ENCODE results near the gene GIPR. TPM values are rescaled to one million over a fixed set of nuclear protein-coding genes. Genes with fewer than 3 reads are reported as not detected.
A peak's percentile ranks its signal among the peaks of the same experiment; 100 is the strongest.

The GIPR gene
- total and polyA plus RNA-seq, 2 of the 13 experiments (the other 11 are each of a cell fraction or from before 2014, with no cell fraction given) = 0.15 to 1.2 TPM

DNA sequence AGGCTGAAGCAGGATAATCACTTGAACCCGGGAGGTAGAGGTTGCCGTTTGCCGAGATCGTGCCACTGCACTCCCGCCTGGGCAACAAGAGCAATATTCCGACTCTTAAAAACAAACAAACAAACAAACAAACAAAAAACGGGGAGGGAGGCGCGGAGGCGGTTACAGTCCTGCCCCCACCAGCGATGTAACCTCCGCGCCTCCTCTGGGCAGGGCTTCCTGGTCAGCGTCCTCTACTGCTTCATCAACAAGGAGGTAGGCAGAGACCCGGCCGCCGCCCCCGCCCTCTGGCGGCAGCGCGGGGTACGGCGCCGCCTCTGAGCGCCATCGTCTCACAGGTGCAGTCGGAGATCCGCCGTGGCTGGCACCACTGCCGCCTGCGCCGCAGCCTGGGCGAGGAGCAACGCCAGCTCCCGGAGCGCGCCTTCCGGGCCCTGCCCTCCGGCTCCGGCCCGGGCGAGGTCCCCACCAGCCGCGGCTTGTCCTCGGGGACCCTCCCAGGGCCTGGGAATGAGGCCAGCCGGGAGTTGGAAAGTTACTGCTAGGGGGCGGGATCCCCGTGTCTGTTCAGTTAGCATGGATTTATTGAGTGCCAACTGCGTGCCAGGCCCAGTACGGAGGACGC is 13.5 kb downstream of the GIPR start (continued):
- TF ChIP-seq U2AF2 (IDR thresholded peaks at IDR 0.05; ENCODE audit: low read depth, low read length) = no peak
- no peak for TF ChIP-seq RARG (CRISPR knock-in tag; IDR thresholded peaks at IDR 0.05; ENCODE audit: low read depth)
- TF ChIP-seq ZFP41 (CRISPR knock-in tag; IDR thresholded peaks at IDR 0.05; ENCODE audit: borderline replicate concordance) = no peak
- TF ChIP-seq JARID2 (CRISPR knock-in tag; IDR thresholded peaks at IDR 0.05; ENCODE audit: insufficient replicate concordance) = peak; percentile 19
- TF ChIP-seq, protein P1, sequence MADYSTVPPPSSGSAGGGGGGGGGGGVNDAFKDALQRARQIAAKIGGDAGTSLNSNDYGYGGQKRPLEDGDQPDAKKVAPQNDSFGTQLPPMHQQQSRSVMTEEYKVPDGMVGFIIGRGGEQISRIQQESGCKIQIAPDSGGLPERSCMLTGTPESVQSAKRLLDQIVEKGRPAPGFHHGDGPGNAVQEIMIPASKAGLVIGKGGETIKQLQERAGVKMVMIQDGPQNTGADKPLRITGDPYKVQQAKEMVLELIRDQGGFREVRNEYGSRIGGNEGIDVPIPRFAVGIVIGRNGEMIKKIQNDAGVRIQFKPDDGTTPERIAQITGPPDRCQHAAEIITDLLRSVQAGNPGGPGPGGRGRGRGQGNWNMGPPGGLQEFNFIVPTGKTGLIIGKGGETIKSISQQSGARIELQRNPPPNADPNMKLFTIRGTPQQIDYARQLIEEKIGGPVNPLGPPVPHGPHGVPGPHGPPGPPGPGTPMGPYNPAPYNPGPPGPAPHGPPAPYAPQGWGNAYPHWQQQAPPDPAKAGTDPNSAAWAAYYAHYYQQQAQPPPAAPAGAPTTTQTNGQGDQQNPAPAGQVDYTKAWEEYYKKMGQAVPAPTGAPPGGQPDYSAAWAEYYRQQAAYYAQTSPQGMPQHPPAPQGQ (CRISPR knock-in tag; IDR thresholded peaks at IDR 0.05; ENCODE audit: borderline replicate concordance) = no peak
- TF ChIP-seq ZNF629 (CRISPR knock-in tag; conservative IDR thresholded peaks at IDR 0.05) = no peak
- no peak for TF ChIP-seq ZNF557 (CRISPR knock-in tag; IDR thresholded peaks at IDR 0.05)
- peak; percentile 56; the same call in 1 of the 2 replicates for TF ChIP-seq GFI1 (CRISPR knock-in tag; IDR thresholded peaks at IDR 0.05; ENCODE audit: borderline replicate concordance)
- TF ChIP-seq MZF1 (CRISPR knock-in tag; IDR thresholded peaks at IDR 0.05; ENCODE audit: borderline replicate concordance) = no peak
- no peak for TF ChIP-seq BRCA1 (CRISPR knock-in tag; IDR thresholded peaks at IDR 0.05)
- peak; percentile 16; the same call in 1 of the 2 replicates for TF ChIP-seq ZNF235 (CRISPR knock-in tag; IDR thresholded peaks at IDR 0.05; ENCODE audit: borderline replicate concordance)
- no peak for TF ChIP-seq ZKSCAN1 (IDR thresholded peaks at IDR 0.05; ENCODE audit: low read length)
- TF ChIP-seq YEATS2 (CRISPR knock-in tag; IDR thresholded peaks at IDR 0.05; ENCODE audit: borderline replicate concordance) = peak; percentile 52; the same call in 1 of the 2 replicates
- 0 out of 2 replicates have a peak, but pooled peaks have one; percentile 53 for TF ChIP-seq ZNF713 (CRISPR knock-in tag; IDR thresholded peaks at IDR 0.05)
- TF ChIP-seq ZNF572 (CRISPR knock-in tag; IDR thresholded peaks at IDR 0.05) = no peak
- TF ChIP-seq ATAD3A (CRISPR knock-in tag; IDR thresholded peaks at IDR 0.05) = no peak
- TF ChIP-seq NFKB2 (CRISPR knock-in tag; IDR thresholded peaks at IDR 0.05; ENCODE audit: borderline replicate concordance) = peak; percentile 57; the same call in 1 of the 2 replicates
- TF ChIP-seq, protein P2, sequence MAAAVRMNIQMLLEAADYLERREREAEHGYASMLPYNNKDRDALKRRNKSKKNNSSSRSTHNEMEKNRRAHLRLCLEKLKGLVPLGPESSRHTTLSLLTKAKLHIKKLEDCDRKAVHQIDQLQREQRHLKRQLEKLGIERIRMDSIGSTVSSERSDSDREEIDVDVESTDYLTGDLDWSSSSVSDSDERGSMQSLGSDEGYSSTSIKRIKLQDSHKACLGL (CRISPR knock-in tag; IDR thresholded peaks at IDR 0.05) = 0 out of 2 replicates have a peak, but pooled peaks have one; percentile 31
- TF ChIP-seq, protein P3, sequence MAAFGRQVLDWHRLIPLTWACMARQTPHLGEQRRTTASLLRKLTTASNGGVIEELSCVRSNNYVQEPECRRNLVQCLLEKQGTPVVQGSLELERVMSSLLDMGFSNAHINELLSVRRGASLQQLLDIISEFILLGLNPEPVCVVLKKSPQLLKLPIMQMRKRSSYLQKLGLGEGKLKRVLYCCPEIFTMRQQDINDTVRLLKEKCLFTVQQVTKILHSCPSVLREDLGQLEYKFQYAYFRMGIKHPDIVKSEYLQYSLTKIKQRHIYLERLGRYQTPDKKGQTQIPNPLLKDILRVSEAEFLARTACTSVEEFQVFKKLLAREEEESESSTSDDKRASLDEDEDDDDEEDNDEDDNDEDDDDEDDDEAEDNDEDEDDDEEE (CRISPR knock-in tag; IDR thresholded peaks at IDR 0.05) = peak; percentile 78; the same call in 1 of the 2 replicates
- TF ChIP-seq KLF16 (CRISPR knock-in tag; IDR thresholded peaks at IDR 0.05) = 0 out of 4 replicates have a peak, but pooled peaks of 1 of the 2 experiments have one; percentile 26
- TF ChIP-seq ZBTB7B (CRISPR knock-in tag; IDR thresholded peaks at IDR 0.05) = 0 out of 2 replicates have a peak, but pooled peaks have one; percentile 19
- peak; percentile 49; the same call in 1 of the 2 replicates for TF ChIP-seq FOXK1 (CRISPR knock-in tag; IDR thresholded peaks at IDR 0.05; ENCODE audit: borderline replicate concordance, low read depth)
- TF ChIP-seq, protein P4, sequence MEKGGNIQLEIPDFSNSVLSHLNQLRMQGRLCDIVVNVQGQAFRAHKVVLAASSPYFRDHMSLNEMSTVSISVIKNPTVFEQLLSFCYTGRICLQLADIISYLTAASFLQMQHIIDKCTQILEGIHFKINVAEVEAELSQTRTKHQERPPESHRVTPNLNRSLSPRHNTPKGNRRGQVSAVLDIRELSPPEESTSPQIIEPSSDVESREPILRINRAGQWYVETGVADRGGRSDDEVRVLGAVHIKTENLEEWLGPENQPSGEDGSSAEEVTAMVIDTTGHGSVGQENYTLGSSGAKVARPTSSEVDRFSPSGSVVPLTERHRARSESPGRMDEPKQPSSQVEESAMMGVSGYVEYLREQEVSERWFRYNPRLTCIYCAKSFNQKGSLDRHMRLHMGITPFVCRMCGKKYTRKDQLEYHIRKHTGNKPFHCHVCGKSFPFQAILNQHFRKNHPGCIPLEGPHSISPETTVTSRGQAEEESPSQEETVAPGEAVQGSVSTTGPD (CRISPR knock-in tag; IDR thresholded peaks at IDR 0.05) = no peak
- TF ChIP-seq ZSCAN29 (CRISPR knock-in tag; conservative IDR thresholded peaks at IDR 0.05) = no peak
- TF ChIP-seq SIN3B (IDR thresholded peaks at IDR 0.05; ENCODE audit: low read length) = no peak
